ENCODE results near the gene MRPS18A.

DNA sequence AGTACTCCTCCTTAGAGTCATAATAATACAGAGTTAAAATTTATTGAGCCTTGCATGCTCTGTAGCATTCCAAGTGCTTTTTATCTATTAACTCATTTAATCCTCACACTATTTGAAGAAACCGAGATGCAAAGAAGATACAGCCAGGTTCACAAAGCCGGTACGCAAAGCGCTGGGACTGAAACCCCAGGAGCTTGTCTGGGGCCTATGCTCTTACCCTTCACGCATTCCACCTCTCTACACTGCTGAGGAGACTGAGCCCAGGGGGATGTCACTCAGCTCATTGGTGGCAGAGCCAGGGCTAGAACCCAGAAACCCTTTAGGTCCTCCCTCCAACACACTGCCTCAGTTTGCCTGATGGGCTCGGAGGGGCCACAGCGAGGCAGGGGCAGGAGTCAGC is 19.7 kb upstream of the MRPS18A start:
- TF ChIP-seq, protein P1, sequence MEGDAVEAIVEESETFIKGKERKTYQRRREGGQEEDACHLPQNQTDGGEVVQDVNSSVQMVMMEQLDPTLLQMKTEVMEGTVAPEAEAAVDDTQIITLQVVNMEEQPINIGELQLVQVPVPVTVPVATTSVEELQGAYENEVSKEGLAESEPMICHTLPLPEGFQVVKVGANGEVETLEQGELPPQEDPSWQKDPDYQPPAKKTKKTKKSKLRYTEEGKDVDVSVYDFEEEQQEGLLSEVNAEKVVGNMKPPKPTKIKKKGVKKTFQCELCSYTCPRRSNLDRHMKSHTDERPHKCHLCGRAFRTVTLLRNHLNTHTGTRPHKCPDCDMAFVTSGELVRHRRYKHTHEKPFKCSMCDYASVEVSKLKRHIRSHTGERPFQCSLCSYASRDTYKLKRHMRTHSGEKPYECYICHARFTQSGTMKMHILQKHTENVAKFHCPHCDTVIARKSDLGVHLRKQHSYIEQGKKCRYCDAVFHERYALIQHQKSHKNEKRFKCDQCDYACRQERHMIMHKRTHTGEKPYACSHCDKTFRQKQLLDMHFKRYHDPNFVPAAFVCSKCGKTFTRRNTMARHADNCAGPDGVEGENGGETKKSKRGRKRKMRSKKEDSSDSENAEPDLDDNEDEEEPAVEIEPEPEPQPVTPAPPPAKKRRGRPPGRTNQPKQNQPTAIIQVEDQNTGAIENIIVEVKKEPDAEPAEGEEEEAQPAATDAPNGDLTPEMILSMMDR (IDR thresholded peaks at IDR 0.05): no peak
- TF ChIP-seq POLR2A (IDR thresholded peaks at IDR 0.05): no peak
